Keratinocyte (primary cell): ENCODE measurements around the gene RPAP2.
"Not testable (repeated sequence)": the region's sequence is repeated elsewhere in the genome, so short reads cannot be mapped to it uniquely, and the experiment has no call there.

Source experiments
- CTCF ChIP-seq, 3 experiments: IDR thresholded peaks in 1 of 3; conservative IDR thresholded peaks in 1 of 3; optimal IDR thresholded peaks in 1 of 3; 2 replicates in 2 of 3; 3 replicates in 1 of 3; pipeline versions ENCODE3 to v1.5.1; 2011; ENCODE audit warnings: low read length in 3 of 3, mild to moderate bottlenecking in 3 of 3, moderate library complexity in 2 of 3, control low read depth in 1 of 3, inconsistent platforms in 1 of 3; ENCODE audit not compliant: insufficient read depth in 2 of 3; ENCODE audit errors: extremely low read depth in 1 of 3
- EZH2 ChIP-seq: IDR thresholded peaks from one replicate; pipeline ENCODE4 v1.6.1; 2012; ENCODE audit warnings: inconsistent platforms, mild to moderate bottlenecking, low read length, moderate library complexity

GRCh38 chr1:92279781-92280180 is 19.1 kb upstream of the RPAP2 start:
- TF ChIP-seq EZH2; CTCF (optimal IDR thresholded peaks at IDR 0.05 in 1 of 3, IDR thresholded peaks at IDR 0.05 in 1 of 3, conservative IDR thresholded peaks at IDR 0.05 in 1 of 3; ENCODE audit: extremely low read depth in 1 of 3, insufficient read depth in 2 of 3, low read length in 3 of 3): not testable (repeated sequence)
